ENCODE measurements around the gene ATG10.

The ATG10 gene

GRCh38 chr5:82183828-82184227 is 212.0 kb downstream of the ATG10 start:
- H3K4me3 ChIP-seq (replicated peaks; ENCODE audit: low read depth, low read length), result no peak overlapping the region
- DNase-seq (ENCODE audit: low read depth), result peak; percentile 60
- no peak for TF ChIP-seq CTCF (IDR thresholded peaks at IDR 0.05; ENCODE audit: low read length, missing control alignments)

- no peak for DNase-seq (ENCODE audit: low read depth)
- no peak overlapping the region for H3K4me3 ChIP-seq (replicated peaks; ENCODE audit: low read depth, low read length)
- TF ChIP-seq CTCF (IDR thresholded peaks at IDR 0.05; ENCODE audit: low read length, missing control alignments), result no peak
These were observed 214.0 kb downstream of the ATG10 start for GRCh38 chr5:82185851-82186250.

GRCh38 chr5:82197550-82197949 is 225.7 kb downstream of the ATG10 start:
- H3K4me3 ChIP-seq (replicated peaks; ENCODE audit: low read depth, low read length), result no peak overlapping the region
- TF ChIP-seq CTCF (IDR thresholded peaks at IDR 0.05; ENCODE audit: low read length, missing control alignments), result no peak

GRCh38 chr5:82204567-82204966 is 232.7 kb downstream of the ATG10 start:
- DNase-seq (ENCODE audit: low read depth), result no peak
- no peak overlapping the region for H3K4me3 ChIP-seq (replicated peaks; ENCODE audit: low read depth, low read length)
- no peak for TF ChIP-seq CTCF (IDR thresholded peaks at IDR 0.05; ENCODE audit: low read length, missing control alignments)

More at GRCh38 chr5:82197550-82197949, 225.7 kb downstream of the ATG10 start:
- no peak for DNase-seq (ENCODE audit: low read depth)

GRCh38 chr5:82205005-82205404 is 233.2 kb downstream of the ATG10 start:
- no peak for TF ChIP-seq CTCF (IDR thresholded peaks at IDR 0.05; ENCODE audit: low read length, missing control alignments)
- no peak overlapping the region for H3K4me3 ChIP-seq (replicated peaks; ENCODE audit: low read depth, low read length)
- no peak for DNase-seq (ENCODE audit: low read depth)

GRCh38 chr5:82208371-82208770 is 236.5 kb downstream of the ATG10 start:
- no peak for TF ChIP-seq CTCF (IDR thresholded peaks at IDR 0.05; ENCODE audit: low read length, missing control alignments)
- no peak overlapping the region for H3K4me3 ChIP-seq (replicated peaks; ENCODE audit: low read depth, low read length)
- no peak for DNase-seq (ENCODE audit: low read depth)

GRCh38 chr5:82211855-82212572 is 240.2 kb downstream of the ATG10 start:
- no peak overlapping the region for H3K4me3 ChIP-seq (replicated peaks; ENCODE audit: low read depth, low read length)
- TF ChIP-seq CTCF (IDR thresholded peaks at IDR 0.05; ENCODE audit: low read length, missing control alignments), result no peak
- DNase-seq (ENCODE audit: low read depth), result no peak
